Measurements from ENCODE around the gene CSNK2A2. TPM values are rescaled to one million over a fixed set of nuclear protein-coding genes. Genes with fewer than 3 reads are reported as not detected.

Gene CSNK2A2
- total and polyA plus RNA-seq, 2 of the 8 experiments (the other 6 are each of a cell fraction or from before 2014, with no cell fraction given), result 37.9 to 128 TPM

DNA sequence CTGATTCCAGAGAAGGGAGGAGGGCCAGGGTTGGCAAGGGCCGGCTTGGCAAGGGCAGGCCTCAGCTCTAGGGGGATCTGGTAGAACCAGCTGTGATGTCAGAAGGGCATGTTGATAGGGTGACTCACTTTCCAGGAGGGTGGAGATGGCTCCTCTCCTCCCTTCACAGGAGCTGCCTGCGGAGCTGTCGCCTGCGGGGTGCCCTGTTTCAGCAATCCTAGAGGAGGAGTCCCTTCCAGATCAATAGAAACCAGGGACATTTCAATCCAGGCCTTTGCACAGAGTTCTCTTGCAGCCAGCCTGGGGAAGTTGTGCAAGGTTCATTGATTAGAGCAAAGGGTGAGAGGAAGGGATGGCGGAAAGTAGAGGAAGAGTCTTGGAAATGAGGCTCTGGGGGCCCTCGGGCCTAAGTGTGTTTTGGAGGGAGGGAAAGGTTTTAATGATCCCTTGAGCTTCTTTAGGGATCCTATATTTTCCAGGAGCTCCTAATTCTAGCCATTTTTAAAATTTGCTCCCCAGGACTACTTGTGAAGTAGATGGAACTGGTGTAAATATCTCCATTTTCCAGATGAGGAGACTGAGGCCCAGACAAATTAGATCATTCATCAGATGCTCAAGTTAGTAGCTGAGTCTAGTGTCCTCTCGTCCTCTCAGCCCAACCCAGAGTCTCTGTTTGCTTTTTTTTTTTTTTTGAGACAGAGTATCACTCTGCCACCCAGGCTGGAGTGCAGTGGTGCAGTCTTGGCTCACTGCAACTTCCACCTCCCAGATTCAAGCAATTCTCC lies 24.8 kb upstream of the CSNK2A2 start (continued):
- TF ChIP-seq, protein P1, sequence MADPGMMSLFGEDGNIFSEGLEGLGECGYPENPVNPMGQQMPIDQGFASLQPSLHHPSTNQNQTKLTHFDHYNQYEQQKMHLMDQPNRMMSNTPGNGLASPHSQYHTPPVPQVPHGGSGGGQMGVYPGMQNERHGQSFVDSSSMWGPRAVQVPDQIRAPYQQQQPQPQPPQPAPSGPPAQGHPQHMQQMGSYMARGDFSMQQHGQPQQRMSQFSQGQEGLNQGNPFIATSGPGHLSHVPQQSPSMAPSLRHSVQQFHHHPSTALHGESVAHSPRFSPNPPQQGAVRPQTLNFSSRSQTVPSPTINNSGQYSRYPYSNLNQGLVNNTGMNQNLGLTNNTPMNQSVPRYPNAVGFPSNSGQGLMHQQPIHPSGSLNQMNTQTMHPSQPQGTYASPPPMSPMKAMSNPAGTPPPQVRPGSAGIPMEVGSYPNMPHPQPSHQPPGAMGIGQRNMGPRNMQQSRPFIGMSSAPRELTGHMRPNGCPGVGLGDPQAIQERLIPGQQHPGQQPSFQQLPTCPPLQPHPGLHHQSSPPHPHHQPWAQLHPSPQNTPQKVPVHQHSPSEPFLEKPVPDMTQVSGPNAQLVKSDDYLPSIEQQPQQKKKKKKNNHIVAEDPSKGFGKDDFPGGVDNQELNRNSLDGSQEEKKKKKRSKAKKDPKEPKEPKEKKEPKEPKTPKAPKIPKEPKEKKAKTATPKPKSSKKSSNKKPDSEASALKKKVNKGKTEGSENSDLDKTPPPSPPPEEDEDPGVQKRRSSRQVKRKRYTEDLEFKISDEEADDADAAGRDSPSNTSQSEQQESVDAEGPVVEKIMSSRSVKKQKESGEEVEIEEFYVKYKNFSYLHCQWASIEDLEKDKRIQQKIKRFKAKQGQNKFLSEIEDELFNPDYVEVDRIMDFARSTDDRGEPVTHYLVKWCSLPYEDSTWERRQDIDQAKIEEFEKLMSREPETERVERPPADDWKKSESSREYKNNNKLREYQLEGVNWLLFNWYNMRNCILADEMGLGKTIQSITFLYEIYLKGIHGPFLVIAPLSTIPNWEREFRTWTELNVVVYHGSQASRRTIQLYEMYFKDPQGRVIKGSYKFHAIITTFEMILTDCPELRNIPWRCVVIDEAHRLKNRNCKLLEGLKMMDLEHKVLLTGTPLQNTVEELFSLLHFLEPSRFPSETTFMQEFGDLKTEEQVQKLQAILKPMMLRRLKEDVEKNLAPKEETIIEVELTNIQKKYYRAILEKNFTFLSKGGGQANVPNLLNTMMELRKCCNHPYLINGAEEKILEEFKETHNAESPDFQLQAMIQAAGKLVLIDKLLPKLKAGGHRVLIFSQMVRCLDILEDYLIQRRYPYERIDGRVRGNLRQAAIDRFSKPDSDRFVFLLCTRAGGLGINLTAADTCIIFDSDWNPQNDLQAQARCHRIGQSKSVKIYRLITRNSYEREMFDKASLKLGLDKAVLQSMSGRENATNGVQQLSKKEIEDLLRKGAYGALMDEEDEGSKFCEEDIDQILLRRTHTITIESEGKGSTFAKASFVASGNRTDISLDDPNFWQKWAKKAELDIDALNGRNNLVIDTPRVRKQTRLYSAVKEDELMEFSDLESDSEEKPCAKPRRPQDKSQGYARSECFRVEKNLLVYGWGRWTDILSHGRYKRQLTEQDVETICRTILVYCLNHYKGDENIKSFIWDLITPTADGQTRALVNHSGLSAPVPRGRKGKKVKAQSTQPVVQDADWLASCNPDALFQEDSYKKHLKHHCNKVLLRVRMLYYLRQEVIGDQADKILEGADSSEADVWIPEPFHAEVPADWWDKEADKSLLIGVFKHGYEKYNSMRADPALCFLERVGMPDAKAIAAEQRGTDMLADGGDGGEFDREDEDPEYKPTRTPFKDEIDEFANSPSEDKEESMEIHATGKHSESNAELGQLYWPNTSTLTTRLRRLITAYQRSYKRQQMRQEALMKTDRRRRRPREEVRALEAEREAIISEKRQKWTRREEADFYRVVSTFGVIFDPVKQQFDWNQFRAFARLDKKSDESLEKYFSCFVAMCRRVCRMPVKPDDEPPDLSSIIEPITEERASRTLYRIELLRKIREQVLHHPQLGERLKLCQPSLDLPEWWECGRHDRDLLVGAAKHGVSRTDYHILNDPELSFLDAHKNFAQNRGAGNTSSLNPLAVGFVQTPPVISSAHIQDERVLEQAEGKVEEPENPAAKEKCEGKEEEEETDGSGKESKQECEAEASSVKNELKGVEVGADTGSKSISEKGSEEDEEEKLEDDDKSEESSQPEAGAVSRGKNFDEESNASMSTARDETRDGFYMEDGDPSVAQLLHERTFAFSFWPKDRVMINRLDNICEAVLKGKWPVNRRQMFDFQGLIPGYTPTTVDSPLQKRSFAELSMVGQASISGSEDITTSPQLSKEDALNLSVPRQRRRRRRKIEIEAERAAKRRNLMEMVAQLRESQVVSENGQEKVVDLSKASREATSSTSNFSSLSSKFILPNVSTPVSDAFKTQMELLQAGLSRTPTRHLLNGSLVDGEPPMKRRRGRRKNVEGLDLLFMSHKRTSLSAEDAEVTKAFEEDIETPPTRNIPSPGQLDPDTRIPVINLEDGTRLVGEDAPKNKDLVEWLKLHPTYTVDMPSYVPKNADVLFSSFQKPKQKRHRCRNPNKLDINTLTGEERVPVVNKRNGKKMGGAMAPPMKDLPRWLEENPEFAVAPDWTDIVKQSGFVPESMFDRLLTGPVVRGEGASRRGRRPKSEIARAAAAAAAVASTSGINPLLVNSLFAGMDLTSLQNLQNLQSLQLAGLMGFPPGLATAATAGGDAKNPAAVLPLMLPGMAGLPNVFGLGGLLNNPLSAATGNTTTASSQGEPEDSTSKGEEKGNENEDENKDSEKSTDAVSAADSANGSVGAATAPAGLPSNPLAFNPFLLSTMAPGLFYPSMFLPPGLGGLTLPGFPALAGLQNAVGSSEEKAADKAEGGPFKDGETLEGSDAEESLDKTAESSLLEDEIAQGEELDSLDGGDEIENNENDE (IDR thresholded peaks at IDR 0.05; ENCODE audit: insufficient replicate concordance, low read length), result no peak
- TF ChIP-seq SIX5 (IDR thresholded peaks at IDR 0.05; ENCODE audit: low read depth, low read length) (no peak), JUND (IDR thresholded peaks at IDR 0.05; ENCODE audit: low read length) (peak; percentile 59; the same call in 1 of the 2 replicates), BRCA1 (IDR thresholded peaks at IDR 0.05; ENCODE audit: low read depth, low read length) (no peak)
- TF ChIP-seq, protein P2, sequence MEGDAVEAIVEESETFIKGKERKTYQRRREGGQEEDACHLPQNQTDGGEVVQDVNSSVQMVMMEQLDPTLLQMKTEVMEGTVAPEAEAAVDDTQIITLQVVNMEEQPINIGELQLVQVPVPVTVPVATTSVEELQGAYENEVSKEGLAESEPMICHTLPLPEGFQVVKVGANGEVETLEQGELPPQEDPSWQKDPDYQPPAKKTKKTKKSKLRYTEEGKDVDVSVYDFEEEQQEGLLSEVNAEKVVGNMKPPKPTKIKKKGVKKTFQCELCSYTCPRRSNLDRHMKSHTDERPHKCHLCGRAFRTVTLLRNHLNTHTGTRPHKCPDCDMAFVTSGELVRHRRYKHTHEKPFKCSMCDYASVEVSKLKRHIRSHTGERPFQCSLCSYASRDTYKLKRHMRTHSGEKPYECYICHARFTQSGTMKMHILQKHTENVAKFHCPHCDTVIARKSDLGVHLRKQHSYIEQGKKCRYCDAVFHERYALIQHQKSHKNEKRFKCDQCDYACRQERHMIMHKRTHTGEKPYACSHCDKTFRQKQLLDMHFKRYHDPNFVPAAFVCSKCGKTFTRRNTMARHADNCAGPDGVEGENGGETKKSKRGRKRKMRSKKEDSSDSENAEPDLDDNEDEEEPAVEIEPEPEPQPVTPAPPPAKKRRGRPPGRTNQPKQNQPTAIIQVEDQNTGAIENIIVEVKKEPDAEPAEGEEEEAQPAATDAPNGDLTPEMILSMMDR (IDR thresholded peaks at IDR 0.05; ENCODE audit: control extremely low read depth in 1 of 3, insufficient read depth in 1 of 3, low read depth in 1 of 3, low read length in 3 of 3), result no peak

All from H1 (cell line).